DMS53 (cell line): Measurements from ENCODE around the gene JUNB.

ENCODE experiments used
- DNase-seq: peaks from one replicate; lab custom pipeline; 2025; lab: John Stamatoyannopoulos, UW

Gene JUNB

DNA sequence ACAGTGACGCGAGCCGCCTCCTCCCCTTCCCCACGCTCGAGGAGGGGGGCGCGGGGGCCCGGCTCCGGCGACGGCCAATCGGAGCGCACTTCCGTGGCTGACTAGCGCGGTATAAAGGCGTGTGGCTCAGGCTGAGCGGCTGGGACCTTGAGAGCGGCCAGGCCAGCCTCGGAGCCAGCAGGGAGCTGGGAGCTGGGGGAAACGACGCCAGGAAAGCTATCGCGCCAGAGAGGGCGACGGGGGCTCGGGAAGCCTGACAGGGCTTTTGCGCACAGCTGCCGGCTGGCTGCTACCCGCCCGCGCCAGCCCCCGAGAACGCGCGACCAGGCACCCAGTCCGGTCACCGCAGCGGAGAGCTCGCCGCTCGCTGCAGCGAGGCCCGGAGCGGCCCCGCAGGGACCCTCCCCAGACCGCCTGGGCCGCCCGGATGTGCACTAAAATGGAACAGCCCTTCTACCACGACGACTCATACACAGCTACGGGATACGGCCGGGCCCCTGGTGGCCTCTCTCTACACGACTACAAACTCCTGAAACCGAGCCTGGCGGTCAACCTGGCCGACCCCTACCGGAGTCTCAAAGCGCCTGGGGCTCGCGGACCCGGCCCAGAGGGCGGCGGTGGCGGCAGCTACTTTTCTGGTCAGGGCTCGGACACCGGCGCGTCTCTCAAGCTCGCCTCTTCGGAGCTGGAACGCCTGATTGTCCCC is at the start of gene JUNB:
Gene JUNB (plus strand): TSS at position 142 of the 706 bp plus-strand sequence. CDS start 286 bp downstream, at position 428.
- peak; percentile 96 for DNase-seq

DNA sequence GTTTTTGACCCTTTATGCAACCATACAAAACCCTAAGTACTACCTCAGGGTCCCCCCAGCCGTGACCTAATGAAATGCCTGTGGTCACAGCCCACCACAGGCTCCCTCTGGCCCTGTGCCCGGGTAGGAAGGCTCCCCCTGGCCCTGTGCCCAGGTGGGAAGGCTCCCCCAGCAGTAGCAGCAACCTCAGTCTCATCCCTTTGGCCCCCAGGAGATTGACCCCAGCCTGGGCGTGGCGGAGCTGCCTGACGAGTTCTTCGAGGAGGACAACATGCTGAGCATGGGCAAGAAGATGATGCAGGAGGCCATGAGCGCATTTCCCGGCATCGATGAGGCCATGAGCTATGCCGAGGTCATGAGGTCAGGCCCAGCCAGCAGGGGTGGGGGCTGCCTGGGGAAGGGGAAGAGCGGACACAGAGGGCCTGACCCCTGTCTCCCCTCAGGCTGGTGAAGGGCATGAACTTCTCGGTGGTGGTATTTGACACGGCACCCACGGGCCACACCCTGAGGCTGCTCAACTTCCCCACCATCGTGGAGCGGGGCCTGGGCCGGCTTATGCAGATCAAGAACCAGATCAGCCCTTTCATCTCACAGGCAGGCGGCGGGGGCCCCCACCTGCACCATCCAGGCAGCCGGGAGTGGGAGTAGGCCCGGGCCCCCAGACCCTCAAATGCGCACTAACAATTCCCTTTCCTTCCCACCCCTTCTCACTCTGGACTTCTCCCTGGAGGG is 46.0 kb upstream of the JUNB start:
- DNase-seq: no peak

DNA sequence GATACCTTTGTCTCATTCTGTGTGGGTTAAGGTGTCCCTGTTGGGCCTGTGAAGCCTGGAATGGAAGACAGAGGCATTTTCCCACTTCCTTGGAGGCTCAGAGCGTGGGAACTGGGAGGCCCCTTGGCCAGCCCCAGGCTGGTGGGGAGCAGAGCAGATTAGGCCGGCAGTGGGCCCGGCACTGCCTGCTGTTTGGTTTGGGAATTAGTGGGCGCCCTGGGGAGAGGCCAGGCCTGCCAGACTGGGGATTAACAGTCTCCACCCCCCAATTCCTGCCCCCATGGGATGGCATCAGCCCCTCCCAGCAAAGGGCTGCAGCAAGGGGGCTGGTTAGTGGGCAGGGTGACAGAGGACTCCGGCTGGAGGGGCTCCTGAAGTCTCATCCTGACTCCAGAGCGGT is 42.8 kb upstream of the JUNB start:
- no peak for DNase-seq

DNA sequence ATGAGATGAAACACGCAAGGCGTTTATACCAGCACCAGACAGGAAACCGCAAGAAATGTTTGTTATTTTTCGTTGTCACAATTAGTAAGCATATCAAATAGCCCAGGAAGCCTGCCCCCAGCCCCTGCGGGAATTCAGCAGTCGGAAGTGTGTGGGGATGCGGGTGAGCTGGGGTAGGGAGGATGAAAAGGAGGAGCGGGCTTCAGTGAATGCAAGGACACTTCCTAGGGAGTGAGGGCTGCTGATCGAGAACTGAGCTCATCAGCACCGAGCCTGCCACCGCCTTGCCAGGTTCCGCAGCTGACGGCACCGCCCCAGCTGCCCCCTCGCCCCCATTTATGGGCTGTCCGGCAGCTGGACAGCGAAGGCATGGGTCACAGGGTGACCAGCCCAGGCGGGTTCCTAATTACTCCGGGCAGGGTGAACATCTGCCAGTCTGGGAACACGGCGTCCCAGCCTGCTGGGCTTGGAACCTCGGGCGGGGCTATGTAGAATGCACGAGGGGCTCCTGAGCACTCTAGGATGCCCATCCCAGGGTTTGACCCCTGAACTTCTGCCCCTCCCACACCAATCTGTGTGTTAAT is 41.3 kb upstream of the JUNB start:
- peak; percentile 38 for DNase-seq

DNA sequence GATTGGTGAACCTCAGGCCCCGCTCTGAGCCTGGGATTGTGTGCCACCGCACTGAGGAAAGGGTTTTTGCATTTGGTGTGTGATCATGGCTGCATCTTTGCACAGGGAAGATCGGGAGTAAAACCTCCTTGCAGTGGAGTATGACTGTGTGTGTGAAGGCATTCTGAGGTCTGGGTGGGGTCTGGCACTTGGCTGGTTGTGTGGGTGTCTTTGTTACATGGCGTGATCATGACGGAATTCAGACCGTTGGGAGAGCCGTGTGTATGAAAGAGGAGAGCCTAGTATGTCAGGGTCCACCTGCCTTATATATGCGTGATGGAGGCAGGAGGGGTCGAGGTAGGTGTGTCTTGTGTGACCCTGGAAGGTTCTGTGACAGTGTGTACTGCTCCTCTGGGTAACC is 40.4 kb upstream of the JUNB start:
- DNase-seq: no peak

DNA sequence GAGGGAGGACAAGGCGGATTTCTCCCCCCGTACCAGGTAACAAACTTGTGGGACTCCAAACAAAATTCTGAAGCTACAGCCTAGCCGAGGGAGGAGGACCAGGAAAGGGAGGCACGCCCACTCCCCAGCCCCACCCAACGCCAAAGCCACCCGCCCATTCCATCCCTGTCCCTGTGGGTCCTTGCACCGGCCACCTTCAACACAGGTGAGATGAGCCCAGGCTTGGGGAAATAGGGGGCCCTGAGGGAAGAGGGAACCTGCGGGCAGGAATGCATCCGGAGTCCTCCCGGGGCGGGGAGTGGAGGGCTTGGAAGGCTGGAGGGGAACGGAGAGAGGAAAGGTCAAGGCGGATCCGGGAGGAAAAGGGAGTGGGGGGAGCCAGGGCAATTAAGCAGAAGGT is 39.7 kb upstream of the JUNB start, which contains the start of gene BEST2:
Gene BEST2 (plus strand): TSS at position 157 of the 400 bp plus-strand sequence. CDS start 802 bp downstream, outside the sequence.
- DNase-seq: no peak

DNA sequence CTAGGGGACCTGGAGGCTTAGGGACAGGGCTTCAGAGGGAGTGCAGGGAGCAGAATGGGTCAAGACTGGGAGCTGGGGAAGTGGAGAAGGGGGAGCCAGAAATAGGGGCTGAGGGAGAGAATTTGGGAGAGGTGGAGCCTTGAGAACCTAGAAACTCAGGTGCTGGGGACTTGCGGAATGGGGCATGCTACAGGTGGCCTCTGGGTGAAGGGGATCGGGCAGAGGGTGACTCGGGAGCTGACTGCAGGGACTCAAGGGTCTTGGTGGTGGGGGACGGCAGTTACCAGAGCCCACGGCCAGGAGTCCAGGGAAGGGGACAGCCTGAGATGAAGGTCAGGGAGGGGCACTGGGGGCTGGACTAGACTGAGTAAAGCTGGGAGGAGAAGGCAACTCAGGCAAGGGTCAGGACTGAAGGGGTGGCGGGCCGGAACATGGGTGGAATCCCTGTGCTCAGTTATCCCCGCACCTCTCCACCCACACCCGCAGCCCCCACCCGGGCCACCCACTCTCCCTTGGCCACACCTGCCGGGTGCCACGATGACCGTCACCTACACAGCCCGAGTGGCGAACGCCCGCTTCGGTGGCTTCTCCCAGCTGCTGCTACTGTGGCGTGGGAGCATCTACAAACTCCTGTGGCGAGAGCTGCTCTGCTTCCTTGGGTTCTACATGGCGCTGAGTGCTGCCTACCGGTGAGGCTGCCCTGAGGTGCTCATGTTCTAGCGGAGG is 39.1 kb upstream of the JUNB start:
- peak; percentile 26 for DNase-seq

DNA sequence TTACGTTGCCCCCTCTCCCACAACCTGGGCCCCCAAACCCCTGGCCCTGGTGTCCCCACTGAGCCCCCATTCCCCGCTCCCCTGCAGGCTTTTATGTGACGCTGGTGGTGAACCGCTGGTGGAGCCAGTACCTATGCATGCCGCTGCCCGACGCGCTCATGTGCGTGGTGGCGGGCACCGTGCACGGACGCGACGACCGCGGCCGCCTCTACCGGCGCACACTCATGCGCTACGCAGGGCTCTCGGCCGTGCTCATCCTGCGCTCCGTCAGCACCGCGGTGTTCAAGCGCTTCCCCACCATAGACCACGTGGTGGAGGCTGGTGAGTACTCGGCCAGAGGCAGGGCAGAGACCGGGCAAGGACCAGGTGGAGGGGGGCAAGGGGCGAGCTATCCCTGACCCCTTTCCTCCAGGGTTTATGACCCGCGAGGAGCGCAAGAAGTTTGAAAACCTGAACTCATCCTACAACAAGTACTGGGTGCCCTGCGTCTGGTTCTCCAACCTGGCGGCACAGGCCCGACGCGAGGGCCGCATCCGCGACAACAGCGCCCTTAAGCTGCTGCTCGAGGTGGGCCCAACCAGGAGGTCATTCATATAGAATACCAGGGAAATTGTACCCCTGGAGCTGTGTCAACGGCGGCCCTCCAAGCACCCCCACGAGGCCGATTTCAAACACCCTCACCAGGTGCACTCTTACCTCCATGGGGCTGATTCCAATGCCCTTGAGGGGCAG is 36.7 kb upstream of the JUNB start:
- DNase-seq: peak; percentile 41

DNA sequence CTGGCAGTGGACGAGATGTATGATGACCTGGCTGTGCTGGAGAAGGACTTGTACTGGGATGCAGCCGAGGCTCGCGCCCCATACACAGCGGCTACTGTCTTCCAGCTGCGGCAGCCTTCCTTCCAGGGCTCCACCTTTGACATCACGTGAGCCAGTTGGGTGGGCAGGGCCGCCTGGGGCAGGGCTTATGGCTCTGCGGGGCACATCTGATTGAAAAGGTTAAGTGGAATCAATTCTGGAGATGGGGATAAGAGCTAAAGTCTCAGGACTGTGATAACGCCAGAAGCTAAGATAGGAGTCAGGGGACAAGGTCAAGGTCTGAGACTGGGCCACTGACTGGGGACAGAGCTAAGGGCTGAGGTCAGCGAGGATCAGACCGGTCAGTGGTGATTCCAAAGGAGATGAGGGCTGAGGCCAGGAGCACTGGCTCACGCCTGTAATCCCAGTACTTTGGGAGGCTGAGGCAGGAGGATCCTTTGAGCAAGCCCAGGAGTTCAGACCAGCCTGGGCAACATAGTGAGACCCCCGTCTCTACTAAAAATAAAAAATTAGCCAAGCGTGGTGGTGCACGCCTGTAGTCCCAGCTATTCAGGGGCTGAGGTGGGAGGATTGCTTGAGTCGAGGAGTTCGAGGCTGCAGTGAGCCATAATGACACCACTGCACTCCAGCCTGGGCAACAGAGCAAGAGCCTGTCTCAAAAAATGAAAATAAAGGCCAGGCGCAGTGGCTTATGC is 35.0 kb upstream of the JUNB start:
- DNase-seq: no peak

DNA sequence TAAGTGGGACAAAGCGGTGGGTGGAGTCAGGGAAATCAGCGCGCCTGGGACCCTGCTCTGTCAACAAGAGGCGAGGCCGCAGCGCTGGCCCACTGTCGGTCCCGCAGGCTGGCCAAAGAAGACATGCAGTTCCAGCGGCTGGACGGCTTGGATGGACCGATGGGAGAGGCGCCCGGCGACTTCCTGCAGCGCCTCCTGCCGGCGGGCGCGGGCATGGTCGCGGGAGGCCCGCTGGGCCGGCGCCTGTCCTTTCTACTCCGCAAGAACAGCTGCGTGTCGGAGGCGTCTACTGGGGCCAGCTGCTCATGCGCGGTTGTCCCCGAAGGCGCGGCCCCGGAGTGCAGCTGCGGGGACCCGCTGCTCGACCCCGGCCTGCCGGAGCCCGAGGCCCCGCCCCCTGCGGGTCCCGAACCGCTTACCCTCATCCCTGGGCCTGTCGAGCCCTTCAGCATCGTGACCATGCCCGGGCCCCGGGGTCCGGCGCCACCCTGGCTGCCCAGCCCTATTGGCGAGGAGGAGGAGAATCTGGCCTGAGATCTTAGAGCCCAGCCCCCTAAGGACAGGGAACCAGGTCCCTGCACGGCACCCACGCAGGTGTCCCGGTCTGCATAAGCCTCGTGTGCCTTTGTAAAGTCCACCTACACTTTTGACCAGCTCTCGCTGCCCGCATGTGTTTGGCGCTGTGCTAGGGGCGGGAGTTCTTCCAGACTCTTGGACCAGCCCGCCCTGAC is 33.6 kb upstream of the JUNB start:
- DNase-seq: peak; percentile 87

DNA sequence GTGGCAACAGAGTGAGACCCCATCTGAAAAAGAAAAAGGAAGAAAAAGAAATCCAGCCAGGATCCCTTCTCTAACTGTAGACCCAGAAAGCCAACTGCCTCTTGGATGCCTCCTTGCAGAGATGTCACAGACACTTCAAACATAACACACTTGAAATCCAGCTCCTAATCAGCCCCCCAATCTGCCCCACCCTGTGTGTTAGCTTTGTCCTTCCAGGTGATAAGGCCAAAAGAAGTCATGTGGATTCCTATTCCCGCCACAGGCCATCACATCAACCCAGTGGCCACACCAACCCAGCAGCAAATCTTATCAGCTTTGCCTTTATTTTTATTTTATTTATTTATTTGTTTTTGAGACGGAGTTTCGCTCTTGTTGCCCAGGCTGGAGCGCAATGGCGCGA is 31.6 kb upstream of the JUNB start:
- DNase-seq: no peak

DNA sequence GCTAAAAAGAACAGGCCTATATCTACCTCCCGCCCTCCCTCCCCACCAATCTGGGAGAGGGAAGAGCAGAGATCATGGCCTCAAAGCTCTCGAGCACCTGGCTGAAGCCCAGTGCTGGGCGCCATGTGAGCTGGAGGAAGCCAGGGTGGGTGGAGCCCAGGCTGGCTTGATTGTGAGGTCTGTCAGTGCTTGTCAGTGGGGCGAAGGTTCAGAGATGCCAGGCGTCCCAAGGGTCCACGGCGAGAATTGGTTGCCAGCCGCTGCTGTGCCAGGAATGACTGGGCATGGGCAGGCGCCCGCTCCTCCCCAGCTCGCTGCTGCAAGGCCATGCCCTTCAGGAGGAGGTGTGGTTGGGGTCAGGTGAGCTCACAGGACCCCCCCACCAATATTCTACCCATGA is 28.2 kb upstream of the JUNB start:
- no peak for DNase-seq

DNA sequence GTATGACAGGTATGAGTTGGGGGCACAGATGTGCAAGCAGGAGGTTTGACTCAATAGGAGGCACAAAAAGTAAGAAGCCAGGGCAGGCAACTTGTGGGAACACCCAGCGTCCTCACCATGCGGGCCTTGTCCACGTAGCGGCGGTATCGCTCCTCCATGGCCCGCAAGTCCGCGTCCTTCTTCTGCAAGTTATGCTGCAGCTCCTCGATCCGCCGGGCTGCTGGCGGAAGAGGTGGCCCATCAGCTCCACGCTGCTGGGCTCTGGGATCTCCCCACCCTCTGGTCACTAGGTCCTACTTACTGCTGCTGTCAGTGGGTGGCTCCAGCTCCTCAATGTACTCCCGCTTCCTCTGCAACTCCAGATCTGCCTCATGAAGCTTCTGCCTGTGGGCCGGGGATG is 26.6 kb upstream of the JUNB start:
- DNase-seq: no peak

DNA sequence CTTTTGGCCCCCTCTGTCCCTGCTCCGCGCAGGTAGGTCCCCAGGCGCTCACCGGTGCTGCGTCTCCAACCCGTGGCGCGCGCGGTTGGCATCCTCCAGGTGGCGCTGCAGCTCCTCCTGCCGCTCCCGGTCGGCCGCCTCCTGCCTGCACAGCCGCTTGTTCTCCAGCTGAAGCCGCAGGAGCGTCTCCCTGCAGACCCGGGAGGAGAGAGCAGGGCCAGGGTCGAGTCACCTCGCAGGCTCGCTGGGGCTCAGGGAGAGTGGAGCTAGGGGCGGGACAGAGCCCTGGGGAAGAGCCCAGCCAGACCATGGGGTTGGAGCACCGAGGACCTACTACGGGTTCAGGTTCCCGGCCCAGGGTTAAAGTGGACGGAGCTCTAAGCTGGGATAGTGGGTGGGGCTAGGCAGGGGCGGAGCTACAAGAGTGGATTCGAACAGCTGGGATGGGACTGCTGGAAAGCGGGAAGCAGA is 25.2 kb upstream of the JUNB start:
- peak; percentile 92 for DNase-seq

DNA sequence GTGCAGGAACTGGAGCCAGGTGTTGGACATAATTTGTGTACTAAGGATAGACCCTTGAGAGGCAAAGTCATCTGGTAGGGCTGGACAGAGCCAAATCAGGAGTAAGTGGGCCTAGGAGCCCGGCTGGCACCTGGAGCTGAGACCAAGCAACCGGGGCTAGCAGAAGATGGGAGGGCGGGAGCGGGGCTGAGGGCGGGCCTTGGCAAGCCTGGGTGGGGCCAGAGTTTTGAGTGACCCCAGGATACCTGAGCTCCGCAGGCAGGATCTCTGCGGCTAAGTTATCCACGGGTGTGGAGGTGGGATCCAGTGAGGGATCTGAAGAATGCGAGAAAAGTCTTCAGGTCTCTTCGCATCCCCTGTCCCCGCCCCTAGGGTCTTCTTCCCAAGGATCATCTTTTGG is 24.1 kb upstream of the JUNB start:
- no peak for DNase-seq

DNA sequence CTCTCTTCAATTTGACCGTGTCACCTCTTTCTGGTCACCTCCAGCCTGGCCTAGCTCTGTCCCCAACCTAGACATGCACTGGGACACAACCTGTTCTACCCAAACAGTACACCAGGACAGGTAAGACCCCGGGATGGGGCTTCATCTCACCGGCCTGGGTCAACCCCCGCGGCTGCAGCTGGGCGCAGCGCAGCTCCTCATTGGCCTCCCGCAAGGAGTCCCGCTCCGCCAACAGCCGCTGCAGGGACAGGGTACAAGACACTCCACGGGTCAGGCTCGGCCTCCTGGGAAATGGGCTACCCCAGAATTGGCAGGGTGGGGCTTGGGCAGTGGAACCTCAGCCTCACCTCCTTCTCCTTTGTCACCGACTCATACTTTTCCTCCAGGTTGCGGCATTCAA is 23.6 kb upstream of the JUNB start:
- DNase-seq: no peak

DNA sequence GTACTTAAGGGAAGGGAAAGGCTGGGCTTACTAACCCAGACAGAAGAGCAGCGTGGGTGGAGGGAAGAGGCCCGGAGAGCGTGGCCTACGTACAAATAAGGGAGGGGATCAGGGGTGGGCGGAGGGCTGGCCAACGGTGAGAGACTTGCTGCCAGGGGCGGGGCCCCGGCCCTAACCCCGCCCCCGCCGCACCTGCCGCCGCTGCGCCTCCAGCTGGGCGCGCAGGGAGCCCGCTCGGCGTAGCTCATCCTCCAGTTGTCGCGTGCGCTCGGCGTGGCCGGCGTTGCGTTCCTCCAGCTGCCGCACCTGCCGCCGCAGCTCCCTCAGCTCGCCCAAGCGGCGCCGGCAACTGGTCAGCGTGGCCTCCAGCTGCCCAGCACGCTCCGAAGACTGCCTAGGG is 21.6 kb upstream of the JUNB start:
- peak; percentile 94 for DNase-seq

DNA sequence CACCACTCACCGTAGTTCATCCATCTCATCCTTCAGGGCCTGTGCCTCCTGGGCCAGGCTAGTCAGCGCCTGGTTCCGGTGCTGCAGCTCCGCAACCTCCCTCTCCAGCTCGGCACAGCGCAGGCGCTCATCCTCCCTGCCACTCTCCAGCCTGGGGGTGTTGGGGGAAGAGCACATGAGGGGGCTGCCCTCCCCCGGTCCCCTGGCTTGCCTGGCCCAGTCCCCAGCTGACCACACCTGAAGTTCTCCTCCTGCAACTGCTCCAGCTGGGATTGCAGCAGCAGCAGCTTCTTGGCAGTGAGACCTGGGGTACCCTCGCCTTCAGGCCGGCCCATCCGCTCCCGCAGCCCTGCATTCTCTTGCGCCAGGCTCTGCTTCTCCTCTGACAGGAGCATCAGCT is 20.4 kb upstream of the JUNB start:
- no peak for DNase-seq

DNA sequence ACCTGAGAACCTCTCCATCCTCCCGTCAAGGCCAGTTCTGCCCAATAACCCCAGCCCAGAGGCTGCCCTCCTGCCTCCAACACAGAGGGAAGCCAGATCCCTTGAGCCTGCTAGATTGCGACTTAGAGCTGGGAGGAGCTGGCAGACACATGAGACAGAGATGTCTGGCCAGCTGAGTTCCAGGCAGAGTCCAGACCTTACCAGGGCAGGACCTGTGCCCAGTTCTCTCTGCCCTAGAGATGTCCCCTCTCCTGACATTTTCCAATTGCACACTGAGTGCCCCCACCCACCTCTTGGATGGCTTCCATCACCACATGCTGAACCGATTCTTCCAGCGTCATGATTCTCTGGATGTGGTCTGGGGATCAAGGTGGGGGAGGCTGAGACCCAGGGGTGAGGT is 19.0 kb upstream of the JUNB start:
- no peak for DNase-seq

DNA sequence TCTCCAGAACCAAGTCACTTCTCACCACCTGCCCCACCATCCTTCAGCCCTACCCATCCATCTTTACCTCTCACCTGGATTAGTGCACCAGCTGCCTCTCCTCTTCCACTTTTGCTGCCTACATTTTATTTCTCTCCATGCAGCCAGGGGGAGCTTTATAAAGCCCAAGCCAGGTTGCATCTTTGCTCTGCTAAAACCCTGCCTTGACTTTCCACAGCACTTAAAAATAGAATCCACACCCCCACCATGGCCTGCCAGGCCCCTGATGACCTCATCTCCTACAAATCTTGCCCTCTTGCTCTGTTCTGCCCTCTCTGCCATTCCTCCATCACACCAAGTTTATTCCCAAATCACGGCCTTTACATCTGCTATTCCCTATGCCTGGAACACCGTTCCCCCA is 17.7 kb upstream of the JUNB start:
- peak; percentile 28 for DNase-seq
